Suprapubic skin (tissue), 3 donors: ENCODE results near the gene KCMF1.

Experiments used
- CTCF ChIP-seq, 2 donors: fragments of 200-600 bp in 1 of 2; fragments of 450-650 bp in 1 of 2; sonication (generic) in 1 of 2; IDR thresholded peaks; one replicate each; pipeline ENCODE4 v1.5.1; 2016 to 2019; ENCODE audit warnings: antibody characterized with exemption in 2 of 2, mild to moderate bottlenecking in 1 of 2, moderate library complexity in 1 of 2
- EP300 ChIP-seq: sonication (generic); formaldehyde crosslinking; IDR thresholded peaks from one replicate; pipeline ENCODE4 v1.6.1; 2017; ENCODE audit warnings: antibody characterized with exemption
- POLR2A ChIP-seq, 2 donors: fragments of 450-650 bp; IDR thresholded peaks; one replicate each; pipeline ENCODE4 v1.6.1; 2017; ENCODE audit warnings: antibody characterized with exemption in 2 of 2, mild to moderate bottlenecking in 2 of 2, moderate library complexity in 2 of 2

GRCh38 chr2:84923009-84923408, 48.0 kb upstream of the KCMF1 start:
- TF ChIP-seq CTCF (IDR thresholded peaks at IDR 0.05) (no peak), EP300 (no peak), POLR2A (IDR thresholded peaks at IDR 0.05) (no peak)
